ENCODE data around the gene VCAN. TPM values are rescaled to one million over a fixed set of nuclear protein-coding genes. Genes with fewer than 3 reads are reported as not detected.

The VCAN gene
- 10 to 100 TPM in 3 of 6 donors, 1 to 10 TPM in 3; 1.0 to 69.4 (median 7.4) TPM for total RNA-seq
- polyA plus RNA-seq, result 1 to 10 TPM in 1 of 2 donors, under 1 TPM in 1; 0.84 to 1.4 TPM

DNA sequence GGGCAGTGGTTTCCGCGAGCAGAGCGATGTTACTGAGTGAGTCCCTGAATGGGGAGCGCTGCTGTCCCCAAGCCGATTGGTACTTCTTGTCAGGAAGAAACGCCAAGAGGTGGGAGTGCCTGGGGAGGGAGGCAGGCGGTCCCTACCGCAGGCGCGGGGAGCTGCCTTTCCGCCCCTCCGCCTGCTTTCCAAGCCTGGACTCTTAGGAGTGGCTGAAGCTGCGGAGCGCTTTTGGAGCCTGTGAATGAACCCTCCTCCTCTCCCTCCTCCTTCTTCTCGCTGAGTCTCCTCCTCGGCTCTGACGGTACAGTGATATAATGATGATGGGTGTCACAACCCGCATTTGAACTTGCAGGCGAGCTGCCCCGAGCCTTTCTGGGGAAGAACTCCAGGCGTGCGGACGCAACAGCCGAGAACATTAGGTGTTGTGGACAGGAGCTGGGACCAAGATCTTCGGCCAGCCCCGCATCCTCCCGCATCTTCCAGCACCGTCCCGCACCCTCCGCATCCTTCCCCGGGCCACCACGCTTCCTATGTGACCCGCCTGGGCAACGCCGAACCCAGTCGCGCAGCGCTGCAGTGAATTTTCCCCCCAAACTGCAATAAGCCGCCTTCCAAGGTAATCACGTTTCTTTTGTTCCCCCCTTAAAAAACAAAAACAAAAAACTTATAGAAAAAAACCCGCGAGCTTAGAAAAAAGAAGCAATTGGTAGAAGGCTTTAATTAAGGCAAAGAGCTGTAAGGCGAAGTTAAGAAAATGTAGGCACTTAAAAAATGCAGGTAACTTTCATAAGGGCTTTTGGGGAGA is at the start of gene VCAN:
VCAN (plus strand) TSS at position 340 of the 808 bp plus-strand sequence. CDS start 11,775 bp downstream, outside the sequence.
- TF ChIP-seq, protein P1, sequence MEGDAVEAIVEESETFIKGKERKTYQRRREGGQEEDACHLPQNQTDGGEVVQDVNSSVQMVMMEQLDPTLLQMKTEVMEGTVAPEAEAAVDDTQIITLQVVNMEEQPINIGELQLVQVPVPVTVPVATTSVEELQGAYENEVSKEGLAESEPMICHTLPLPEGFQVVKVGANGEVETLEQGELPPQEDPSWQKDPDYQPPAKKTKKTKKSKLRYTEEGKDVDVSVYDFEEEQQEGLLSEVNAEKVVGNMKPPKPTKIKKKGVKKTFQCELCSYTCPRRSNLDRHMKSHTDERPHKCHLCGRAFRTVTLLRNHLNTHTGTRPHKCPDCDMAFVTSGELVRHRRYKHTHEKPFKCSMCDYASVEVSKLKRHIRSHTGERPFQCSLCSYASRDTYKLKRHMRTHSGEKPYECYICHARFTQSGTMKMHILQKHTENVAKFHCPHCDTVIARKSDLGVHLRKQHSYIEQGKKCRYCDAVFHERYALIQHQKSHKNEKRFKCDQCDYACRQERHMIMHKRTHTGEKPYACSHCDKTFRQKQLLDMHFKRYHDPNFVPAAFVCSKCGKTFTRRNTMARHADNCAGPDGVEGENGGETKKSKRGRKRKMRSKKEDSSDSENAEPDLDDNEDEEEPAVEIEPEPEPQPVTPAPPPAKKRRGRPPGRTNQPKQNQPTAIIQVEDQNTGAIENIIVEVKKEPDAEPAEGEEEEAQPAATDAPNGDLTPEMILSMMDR (IDR thresholded peaks at IDR 0.05), result no peak
- H3K27me3 ChIP-seq, result peaks cover 0 to 24% (median 4%) of the 10 kb centered on the region in 4 donors
- intact Hi-C loops (cut with DNase I), result no loop called here
- 5 to 7% methylated on average over 43 of the region's 43 CpGs for WGBS, 2 donors
- peak within 1 kb of the TSS in 3 of 4 donors; percentile 9 to 53 (median 34) for H3K4me3 ChIP-seq
- no peaks in the 10 kb centered on the region for H3K36me3 ChIP-seq
- H3K4me1 ChIP-seq, result peaks cover 0 to 11% (median 7%) of the 10 kb centered on the region in 3 donors
- no peaks in the 10 kb centered on the region for H3K9me3 ChIP-seq
- ATAC-seq, result peak in 3 of 4 donors; percentile 4 to 26 (median 9)
- FAIRE-seq, result no peak
- peak within 1 kb of the TSS in 2 of 4 donors; percentile 37 to 45 for H3K27ac ChIP-seq
- peak in 4 of 6 donors; percentile 9 to 65 (median 41) for DNase-seq

GRCh38 chr5:83422284-83422683 is 49.3 kb upstream of the VCAN start:
- Histone ChIP-seq H3K27ac (no peak overlapping the region), H3K36me3 (no peaks in the 10 kb centered on the region), H3K9me3 (no peaks in the 10 kb centered on the region), H3K27me3 (no peaks in the 10 kb centered on the region), H3K4me3 (no peak overlapping the region), H3K4me1 (no peaks in the 10 kb centered on the region)
- TF ChIP-seq, protein P1 (IDR thresholded peaks at IDR 0.05), result no peak
- ATAC-seq (no peak), FAIRE-seq (no peak), DNase-seq (no peak)
- WGBS, 2 donors, result 89 to 91% methylated on average over 1 of the region's 1 CpG
- intact Hi-C loops (cut with DNase I), result no loop called here

GRCh38 chr5:83426855-83427254 is 44.7 kb upstream of the VCAN start:
- WGBS, 2 donors, result 93 to 96% methylated on average over 1 of the region's 1 CpG
- Histone ChIP-seq H3K27me3 (no peaks in the 10 kb centered on the region), H3K36me3 (no peaks in the 10 kb centered on the region), H3K27ac (no peak overlapping the region), H3K9me3 (no peaks in the 10 kb centered on the region), H3K4me1 (peaks cover 5 to 11% (median 6%) of the 10 kb centered on the region in 3 donors), H3K4me3 (no peak overlapping the region)
- TF ChIP-seq, protein P1 (IDR thresholded peaks at IDR 0.05), result no peak
- DNase-seq, result no peak
- no peak for FAIRE-seq
- ATAC-seq, result no peak
- intact Hi-C loops (cut with DNase I), result no loop called here

DNA sequence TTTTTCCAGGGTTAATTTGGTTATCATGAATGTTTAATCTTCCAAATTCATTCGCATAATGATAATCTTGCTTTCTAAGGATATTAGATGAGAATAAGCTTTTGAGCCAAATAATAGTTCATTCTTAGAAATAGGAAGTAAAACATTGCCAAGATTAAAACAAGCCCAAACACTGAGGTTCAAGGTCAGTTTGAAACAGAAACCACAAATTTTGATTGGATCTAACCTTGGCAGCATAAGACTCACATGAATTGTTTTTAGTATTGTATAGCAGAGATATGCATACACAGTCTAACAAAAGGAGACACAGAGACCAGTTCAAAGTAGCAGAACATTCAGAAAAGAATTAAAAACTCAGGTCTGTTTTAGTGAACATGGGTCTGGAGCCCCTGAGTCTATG is 43.4 kb upstream of the VCAN start:
- Histone ChIP-seq H3K9me3 (no peaks in the 10 kb centered on the region), H3K4me3 (no peak overlapping the region), H3K36me3 (no peaks in the 10 kb centered on the region), H3K27ac (no peak overlapping the region), H3K27me3 (no peaks in the 10 kb centered on the region), H3K4me1 (peaks cover 5 to 11% (median 6%) of the 10 kb centered on the region in 3 donors)
- ATAC-seq (peak in 2 of 4 donors; percentile 58 to 60), FAIRE-seq (no peak), DNase-seq (no peak)
- 18 to 24% methylated on average over 1 of the region's 1 CpG for WGBS, 2 donors
- TF ChIP-seq, protein P1 (IDR thresholded peaks at IDR 0.05), result no peak
- intact Hi-C loops (cut with DNase I), result no loop called here

GRCh38 chr5:83428890-83429289 is 42.7 kb upstream of the VCAN start:
- ATAC-seq (no peak), DNase-seq (no peak), FAIRE-seq (no peak)
- Histone ChIP-seq H3K36me3 (no peaks in the 10 kb centered on the region), H3K27me3 (no peaks in the 10 kb centered on the region), H3K4me1 (peaks cover 5 to 11% (median 6%) of the 10 kb centered on the region in 3 donors), H3K27ac (no peak overlapping the region), H3K9me3 (no peaks in the 10 kb centered on the region), H3K4me3 (no peak overlapping the region)
- intact Hi-C loops (cut with DNase I), result no loop called here
- 95 to 100% methylated on average over 6 of the region's 6 CpGs for WGBS, 2 donors
- TF ChIP-seq, protein P1 (IDR thresholded peaks at IDR 0.05), result no peak
